CD4-positive, alpha-beta memory T cell (primary cell): ENCODE data around the gene NR3C2. TPM values are rescaled to one million over a fixed set of nuclear protein-coding genes. Genes with fewer than 3 reads are reported as not detected.

Experiments used
- CTCF ChIA-PET: fragments of 350-600 bp; sonication (Branson Sonifier 250); formaldehyde crosslinking; loops from one replicate; lab custom pipeline; 2021; ENCODE audit warnings: inconsistent platforms; ENCODE audit not compliant: partially characterized antibody; lab: Charles Lee
- POLR2A ChIA-PET: fragments of 350-600 bp; sonication (Branson Sonifier 250); formaldehyde crosslinking; loops from one replicate; lab custom pipeline; 2021; ENCODE audit not compliant: partially characterized antibody; lab: Charles Lee
- DNase-seq, 5 donors: peaks; one replicate each; pipeline versions ENCODE4 v3.0.0 to v3.0.0-alpha.2; 2020 to 2022; ENCODE audit warnings: mixed read lengths in 1 of 5
- H3K27ac ChIP-seq: one replicate; pipeline ENCODE4 v1.7.0; 2013; ENCODE audit warnings: low read depth, low read length
- H3K27me3 ChIP-seq: 2 replicates; pipeline ENCODE4 v1.7.0; 2013; ENCODE audit warnings: mild to moderate bottlenecking, low read length, moderate library complexity; ENCODE audit not compliant: insufficient read depth
- H3K36me3 ChIP-seq: 2 replicates; pipeline ENCODE4 v1.7.0; 2013; ENCODE audit warnings: mild to moderate bottlenecking, low read length, moderate library complexity; ENCODE audit not compliant: insufficient read depth
- H3K4me1 ChIP-seq: 2 replicates; pipeline ENCODE4 v1.7.0; 2013; ENCODE audit warnings: mild to moderate bottlenecking, low read length, moderate library complexity; ENCODE audit not compliant: insufficient read depth
- H3K4me3 ChIP-seq, 2 donors: one replicate each; pipeline ENCODE4 v1.7.0; 2013; ENCODE audit warnings: low read length in 2 of 2, mild to moderate bottlenecking in 1 of 2
- H3K9me3 ChIP-seq, 2 donors: one replicate each; pipeline ENCODE4 v1.7.0; 2013; ENCODE audit warnings: low read length in 2 of 2, control low read depth in 1 of 2; ENCODE audit not compliant: control insufficient read depth in 1 of 2
- H3K27ac Mint-ChIP-seq, 7 donors: one replicate each; pipeline ENCODE4 v1.8.0; 2020 to 2021; ENCODE audit warnings: mixed read lengths in 7 of 7, mild to moderate bottlenecking in 6 of 7, inconsistent platforms in 3 of 7, moderate library complexity in 3 of 7
- H3K27me3 Mint-ChIP-seq, 2 donors: one replicate each; pipeline ENCODE4 v1.8.0; 2020 to 2021; ENCODE audit warnings: mixed read lengths in 2 of 2
- H3K36me3 Mint-ChIP-seq, 2 donors: one replicate each; pipeline ENCODE4 v1.8.0; 2020 to 2021; ENCODE audit warnings: mixed read lengths in 2 of 2, inconsistent platforms in 1 of 2, mild to moderate bottlenecking in 1 of 2
- H3K4me1 Mint-ChIP-seq, 4 donors: one replicate each; pipeline ENCODE4 v1.8.0; 2020 to 2021; ENCODE audit warnings: mixed read lengths in 4 of 4, mild to moderate bottlenecking in 1 of 4
- H3K4me3 Mint-ChIP-seq, 8 donors: one replicate each; pipeline ENCODE4 v1.8.0; 2020 to 2021; ENCODE audit warnings: mixed read lengths in 8 of 8, mild to moderate bottlenecking in 7 of 8, moderate library complexity in 6 of 8, inconsistent platforms in 3 of 8
- H3K9me3 Mint-ChIP-seq, 8 donors: one replicate each; pipeline ENCODE4 v1.8.0; 2020 to 2021; ENCODE audit warnings: mixed read lengths in 8 of 8, mild to moderate bottlenecking in 5 of 8, inconsistent platforms in 3 of 8, moderate library complexity in 1 of 8
- intact Hi-C: fragments of 100-400 bp; cut with micrococcal nuclease; formaldehyde crosslinking; loops from one replicate; pipeline ENCODE4 v1.15.1; 2023
- polyA plus RNA-seq, 2 donors: library from polyadenylated mRNA; unstranded; fragments of 300-500 nt; fragmentation: Illumina TruSeq; gene quantifications; one replicate each; pipeline ENCODE4 v1.2.3, GENCODE V29; 2021
- total RNA-seq, 2 experiments: library from RNA; stranded (reverse); gene quantifications; one replicate each; pipeline ENCODE4 v1.2.3, GENCODE V29; 2021

NR3C2 gene
- total and polyA plus RNA-seq, 4 experiments from 2014 or later: 4.9 to 50.9 (median 26.8) TPM

GRCh38 chr4:148081745-148082144 is 360.5 kb downstream of the NR3C2 start:
- Histone ChIP-seq H3K27me3 (no peaks in the 10 kb centered on the region), H3K4me1 (no peaks in the 10 kb centered on the region), H3K36me3 (peaks cover 4% of the 10 kb centered on the region), H3K4me3 (no peak overlapping the region), H3K9me3 (no peaks in the 10 kb centered on the region), H3K27ac (no peak overlapping the region)
- no peak for DNase-seq
- Mint-ChIP-seq H3K4me3 (no peak overlapping the region), H3K9me3 (peaks cover 2 to 20% (median 13%) of the 10 kb centered on the region in 8 donors), H3K36me3 (peaks cover 57 to 78% of the 10 kb centered on the region in 2 donors), H3K27ac (peak overlapping the region in 2 of 7 donors; percentile 17 to 42), H3K4me1 (peaks cover 10 to 21% (median 14%) of the 10 kb centered on the region in 4 donors), H3K27me3 (no peaks in the 10 kb centered on the region)
- POLR2A ChIA-PET: no interaction called here
- intact Hi-C loops: no loop called here
- CTCF ChIA-PET: interaction anchor here (0.8 kb wide), 1 partner anchor 29 kb away, joined by 3 read pairs; no protein-coding TSS in a partner anchor

GRCh38 chr4:148081267-148081666 is 360.9 kb downstream of the NR3C2 start:
- POLR2A ChIA-PET: no interaction called here
- no peak overlapping the region for H3K27ac ChIP-seq
- H3K4me1 ChIP-seq: no peaks in the 10 kb centered on the region
- CTCF ChIA-PET: interaction anchor here (0.8 kb wide), 1 partner anchor 29 kb away, joined by 3 read pairs; no protein-coding TSS in a partner anchor
- Mint-ChIP-seq H3K27ac (peak overlapping the region in 1 of 7 donors; percentile 31), H3K4me3 (no peak overlapping the region), H3K36me3 (peaks cover 62 to 83% of the 10 kb centered on the region in 2 donors), H3K27me3 (no peaks in the 10 kb centered on the region), H3K4me1 (peaks cover 8 to 20% (median 12%) of the 10 kb centered on the region in 4 donors), H3K9me3 (peaks cover 2 to 24% (median 15%) of the 10 kb centered on the region in 8 donors)
- intact Hi-C loops: no loop called here
- H3K36me3 ChIP-seq: peaks cover 4% of the 10 kb centered on the region
- no peaks in the 10 kb centered on the region for H3K9me3 ChIP-seq
- no peaks in the 10 kb centered on the region for H3K27me3 ChIP-seq
- H3K4me3 ChIP-seq: no peak overlapping the region
- DNase-seq: no peak

GRCh38 chr4:148079961-148080360 is 362.3 kb downstream of the NR3C2 start:
- H3K36me3 Mint-ChIP-seq: peaks cover 70 to 84% of the 10 kb centered on the region in 2 donors
- POLR2A ChIA-PET: interaction anchor here (0.9 kb wide), 1 partner anchor 27 kb away, joined by 3 read pairs; no protein-coding TSS in a partner anchor
- Histone ChIP-seq H3K27me3 (no peaks in the 10 kb centered on the region), H3K27ac (no peak overlapping the region), H3K4me3 (no peak overlapping the region), H3K9me3 (peaks cover 0 to 12% of the 10 kb centered on the region in 2 donors), H3K36me3 (peaks cover 4% of the 10 kb centered on the region), H3K4me1 (no peaks in the 10 kb centered on the region)
- H3K9me3 Mint-ChIP-seq: peaks cover 2 to 33% (median 26%) of the 10 kb centered on the region in 8 donors
- H3K27ac Mint-ChIP-seq: no peak overlapping the region
- DNase-seq: no peak
- H3K4me3 Mint-ChIP-seq: no peak overlapping the region
- intact Hi-C loops: no loop called here
- CTCF ChIA-PET: no interaction called here
- peaks cover 2 to 11% (median 5%) of the 10 kb centered on the region in 4 donors for H3K4me1 Mint-ChIP-seq
- H3K27me3 Mint-ChIP-seq: no peaks in the 10 kb centered on the region

GRCh38 chr4:148078061-148078460 is 364.2 kb downstream of the NR3C2 start:
- intact Hi-C loops: no loop called here
- Histone ChIP-seq H3K27ac (no peak overlapping the region), H3K27me3 (no peaks in the 10 kb centered on the region), H3K36me3 (peaks cover 4% of the 10 kb centered on the region), H3K9me3 (peaks cover 0 to 31% of the 10 kb centered on the region in 2 donors), H3K4me3 (no peak overlapping the region), H3K4me1 (no peaks in the 10 kb centered on the region)
- H3K4me1 Mint-ChIP-seq: peaks cover 0 to 2% (median 0%) of the 10 kb centered on the region in 4 donors
- no peak overlapping the region for H3K4me3 Mint-ChIP-seq
- peaks cover 78 to 90% of the 10 kb centered on the region in 2 donors for H3K36me3 Mint-ChIP-seq
- ChIA-PET POLR2A (interaction anchor here (1.0 to 1.6 kb wide), 2 partner anchors 17 to 365 kb away, joined by 3 to 4 read pairs; no protein-coding TSS in a partner anchor), CTCF (no interaction called here)
- H3K27ac Mint-ChIP-seq: peak overlapping the region in 3 of 7 donors; percentile 18 to 43 (median 21)
- H3K9me3 Mint-ChIP-seq: peaks cover 0 to 52% (median 42%) of the 10 kb centered on the region in 8 donors
- DNase-seq: no peak
- H3K27me3 Mint-ChIP-seq: no peaks in the 10 kb centered on the region

- Mint-ChIP-seq H3K27ac (no peak overlapping the region), H3K9me3 (peaks cover 0 to 57% (median 44%) of the 10 kb centered on the region in 8 donors), H3K36me3 (peaks cover 82 to 95% of the 10 kb centered on the region in 2 donors), H3K4me1 (peaks cover 0 to 2% (median 0%) of the 10 kb centered on the region in 4 donors), H3K27me3 (no peaks in the 10 kb centered on the region), H3K4me3 (no peak overlapping the region)
- POLR2A ChIA-PET: interaction anchor here (1.0 to 1.6 kb wide), 2 partner anchors 17 to 366 kb away, joined by 3 to 4 read pairs; no protein-coding TSS in a partner anchor
- H3K4me3 ChIP-seq: no peak overlapping the region
- peaks cover 4% of the 10 kb centered on the region for H3K36me3 ChIP-seq
- H3K27me3 ChIP-seq: no peaks in the 10 kb centered on the region
- CTCF ChIA-PET: no interaction called here
- intact Hi-C loops: no loop called here
- no peak for DNase-seq
- no peaks in the 10 kb centered on the region for H3K4me1 ChIP-seq
- no peak overlapping the region for H3K27ac ChIP-seq
- H3K9me3 ChIP-seq: peaks cover 0 to 32% of the 10 kb centered on the region in 2 donors
These were observed 364.6 kb downstream of the NR3C2 start for GRCh38 chr4:148077581-148077980.

GRCh38 chr4:148076964-148077363 is 365.2 kb downstream of the NR3C2 start:
- H3K27me3 ChIP-seq: no peaks in the 10 kb centered on the region
- POLR2A ChIA-PET: interaction anchor here (1.0 to 1.6 kb wide), 2 partner anchors 18 to 366 kb away, joined by 3 to 4 read pairs; no protein-coding TSS in a partner anchor
- Mint-ChIP-seq H3K9me3 (peaks cover 0 to 58% (median 46%) of the 10 kb centered on the region in 8 donors), H3K27me3 (no peaks in the 10 kb centered on the region), H3K36me3 (peaks cover 87 to 96% of the 10 kb centered on the region in 2 donors), H3K4me3 (no peak overlapping the region), H3K27ac (peak overlapping the region in 1 of 7 donors; percentile 12), H3K4me1 (no peaks in the 10 kb centered on the region)
- H3K9me3 ChIP-seq: peaks cover 0 to 32% of the 10 kb centered on the region in 2 donors
- intact Hi-C loops: no loop called here
- no peak for DNase-seq
- no peak overlapping the region for H3K27ac ChIP-seq
- no peaks in the 10 kb centered on the region for H3K4me1 ChIP-seq
- no peak overlapping the region for H3K4me3 ChIP-seq
- CTCF ChIA-PET: interaction anchor here (1.0 kb wide), 1 partner anchor 18 kb away, joined by 3 read pairs; no protein-coding TSS in a partner anchor
- H3K36me3 ChIP-seq: peaks cover 4% of the 10 kb centered on the region

- DNase-seq: no peak
- Histone ChIP-seq H3K4me3 (no peak overlapping the region), H3K9me3 (peaks cover 0 to 32% of the 10 kb centered on the region in 2 donors), H3K27me3 (no peaks in the 10 kb centered on the region), H3K4me1 (no peaks in the 10 kb centered on the region), H3K27ac (no peak overlapping the region), H3K36me3 (no peaks in the 10 kb centered on the region)
- intact Hi-C loops: no loop called here
- Mint-ChIP-seq H3K4me1 (no peaks in the 10 kb centered on the region), H3K4me3 (peak overlapping the region in 1 of 8 donors; percentile 21), H3K27me3 (no peaks in the 10 kb centered on the region), H3K9me3 (peaks cover 0 to 58% (median 48%) of the 10 kb centered on the region in 8 donors), H3K27ac (no peak overlapping the region), H3K36me3 (peaks cover 83 to 94% of the 10 kb centered on the region in 2 donors)
- POLR2A ChIA-PET: no interaction called here
- CTCF ChIA-PET: no interaction called here
These were observed 366.8 kb downstream of the NR3C2 start for GRCh38 chr4:148075438-148075837.
